Activated T-helper 9 cell treated with anti-CD3 and anti-CD28 coated beads, Interleukin-2, amount 50 U/mL, for 16 hours (primary cell): Measurements from ENCODE around the gene USP10.

ENCODE experiments used
- DNase-seq: peaks from one replicate; pipeline ENCODE4 v3.0.0-alpha.2; 2020; ENCODE audit warnings: low read depth

Gene USP10

GRCh38 chr16:84823926-84824325 lies 124.1 kb downstream of the USP10 start:
- no peak for DNase-seq

GRCh38 chr16:84825896-84826557 lies 126.2 kb downstream of the USP10 start:
- no peak for DNase-seq

GRCh38 chr16:84826558-84826941 lies 126.8 kb downstream of the USP10 start:
- DNase-seq, result no peak

- no peak for DNase-seq
Measured at GRCh38 chr16:84827131-84827574, 127.4 kb downstream of the USP10 start.

GRCh38 chr16:84827897-84828296 lies 128.1 kb downstream of the USP10 start:
- DNase-seq, result no peak

GRCh38 chr16:84828322-84828721 lies 128.5 kb downstream of the USP10 start:
- DNase-seq, result no peak
